ENCODE data around the gene SCGB1D4.

DNA sequence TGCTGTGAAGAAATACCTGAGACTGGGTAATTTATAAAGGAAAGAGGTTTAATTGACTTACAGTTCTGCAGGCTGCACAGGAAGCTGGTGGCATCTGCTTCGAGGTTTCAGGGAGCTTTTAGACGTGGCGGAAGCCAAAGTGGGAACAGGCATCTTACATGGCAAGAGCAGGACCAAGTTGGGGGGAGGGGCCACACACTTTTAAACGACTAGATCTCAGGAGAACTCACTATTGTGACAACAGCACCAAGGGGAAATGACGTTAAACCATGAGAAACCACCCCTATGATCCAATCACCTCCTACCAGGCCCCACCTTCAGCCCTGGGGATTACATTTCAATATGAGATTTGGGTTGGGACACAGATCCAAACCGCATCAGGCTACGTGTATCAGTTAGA, 11.1 kb upstream of the SCGB1D4 start:
- TF ChIP-seq, protein P1, sequence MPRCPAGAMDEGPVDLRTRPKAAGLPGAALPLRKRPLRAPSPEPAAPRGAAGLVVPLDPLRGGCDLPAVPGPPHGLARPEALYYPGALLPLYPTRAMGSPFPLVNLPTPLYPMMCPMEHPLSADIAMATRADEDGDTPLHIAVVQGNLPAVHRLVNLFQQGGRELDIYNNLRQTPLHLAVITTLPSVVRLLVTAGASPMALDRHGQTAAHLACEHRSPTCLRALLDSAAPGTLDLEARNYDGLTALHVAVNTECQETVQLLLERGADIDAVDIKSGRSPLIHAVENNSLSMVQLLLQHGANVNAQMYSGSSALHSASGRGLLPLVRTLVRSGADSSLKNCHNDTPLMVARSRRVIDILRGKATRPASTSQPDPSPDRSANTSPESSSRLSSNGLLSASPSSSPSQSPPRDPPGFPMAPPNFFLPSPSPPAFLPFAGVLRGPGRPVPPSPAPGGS (IDR thresholded peaks at IDR 0.05) = no peak
- TF ChIP-seq SMC3 (IDR thresholded peaks at IDR 0.05) = no peak

Measured in A549 (cell line).